Activated CD4-positive, alpha-beta T cell treated with anti-CD3 and anti-CD28 coated beads, Interleukin-2, amount 50 U/mL, for 4 hours (primary cell): Measurements from ENCODE around the gene MISP3.
A peak's percentile ranks its signal among the peaks of the same experiment; 100 is the strongest.

Experiments
- DNase-seq, 2 experiments: peaks; one replicate each; pipeline ENCODE4 v3.0.0-alpha.2; 2020

Gene MISP3

GRCh38 chr19:14054099-14054498 lies 18.5 kb upstream of the MISP3 start:
- no peak for DNase-seq

DNA sequence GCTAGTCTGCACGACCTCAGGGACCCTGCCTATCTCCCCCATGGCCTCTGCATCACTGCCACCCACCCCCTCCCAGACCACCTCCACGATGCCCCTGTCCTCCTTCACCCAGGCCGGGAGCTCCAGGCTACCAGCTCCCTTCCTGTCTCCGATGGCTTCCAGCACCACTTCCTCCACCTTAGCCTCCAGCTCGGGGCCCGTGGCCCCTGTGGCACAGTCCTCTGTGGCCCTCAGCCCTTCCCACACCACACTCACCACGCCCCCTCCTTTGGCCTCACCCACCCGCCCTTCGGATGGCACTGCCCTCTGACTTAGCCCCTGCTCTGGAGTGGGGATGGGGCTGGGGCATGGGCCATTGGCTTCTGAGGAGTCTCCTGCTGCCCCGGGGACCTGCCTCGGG lies 17.9 kb upstream of the MISP3 start:
- no peak for DNase-seq

- no peak for DNase-seq
Observed at GRCh38 chr19:14055396-14055795, 17.2 kb upstream of the MISP3 start.

DNA sequence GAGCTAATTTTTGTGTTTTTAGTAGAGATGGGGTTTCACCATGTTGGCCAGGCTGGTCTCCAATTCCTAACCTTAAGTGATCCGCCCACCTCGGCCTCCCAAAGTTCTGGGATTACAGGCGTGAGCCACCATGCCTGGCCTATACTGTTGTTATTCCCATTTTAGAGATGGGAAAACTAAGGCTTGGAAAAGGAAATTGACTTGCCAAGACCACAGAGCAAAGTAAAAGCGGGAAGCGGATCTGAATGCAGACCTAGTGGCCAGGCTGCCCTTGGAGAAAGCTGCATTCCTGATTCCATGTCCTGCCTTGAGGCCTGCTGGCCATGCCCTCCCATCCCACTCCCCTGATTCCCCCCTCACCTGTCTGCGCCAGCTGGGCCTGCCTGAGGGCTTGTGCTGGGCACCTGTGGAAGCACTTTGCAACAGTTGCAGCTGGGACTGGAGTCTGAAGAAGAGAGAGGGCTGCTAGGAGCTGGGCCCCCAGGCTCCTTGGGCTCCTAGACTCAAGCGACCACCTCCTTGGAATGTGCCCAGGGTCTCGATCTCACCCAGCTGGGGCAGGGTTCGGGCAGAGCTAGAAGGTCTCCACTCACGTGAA lies 16.4 kb upstream of the MISP3 start:
- no peak for DNase-seq

DNA sequence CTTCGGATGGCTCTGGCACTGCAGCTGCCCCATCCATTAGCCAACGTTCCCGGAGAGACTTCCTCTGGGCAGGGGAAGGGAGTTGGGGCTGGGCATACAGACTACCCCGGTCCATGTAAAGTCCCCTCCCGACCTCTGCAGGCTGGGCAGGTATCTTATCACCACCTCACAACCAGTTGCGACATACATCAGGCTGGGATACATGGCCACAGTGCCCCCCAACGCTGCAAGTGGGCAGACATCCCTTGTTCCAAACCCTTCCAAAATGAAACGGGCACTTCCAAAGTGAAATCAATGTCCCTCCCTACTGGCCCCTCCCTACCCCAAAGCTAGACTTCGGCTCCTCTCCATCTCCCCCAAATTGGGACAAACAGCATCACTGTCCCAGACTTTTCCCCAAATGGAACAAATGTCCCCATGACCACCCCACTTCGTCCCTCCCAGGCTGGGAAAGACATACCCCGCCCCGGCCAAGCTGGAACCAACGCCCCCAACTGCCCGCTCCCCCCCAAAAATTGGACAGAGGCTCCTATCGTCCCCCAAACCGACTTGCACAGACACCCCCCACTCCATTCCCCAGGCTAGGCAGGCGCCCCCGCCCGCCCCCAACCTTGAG lies 15.7 kb upstream of the MISP3 start:
- DNase-seq: no peak

DNA sequence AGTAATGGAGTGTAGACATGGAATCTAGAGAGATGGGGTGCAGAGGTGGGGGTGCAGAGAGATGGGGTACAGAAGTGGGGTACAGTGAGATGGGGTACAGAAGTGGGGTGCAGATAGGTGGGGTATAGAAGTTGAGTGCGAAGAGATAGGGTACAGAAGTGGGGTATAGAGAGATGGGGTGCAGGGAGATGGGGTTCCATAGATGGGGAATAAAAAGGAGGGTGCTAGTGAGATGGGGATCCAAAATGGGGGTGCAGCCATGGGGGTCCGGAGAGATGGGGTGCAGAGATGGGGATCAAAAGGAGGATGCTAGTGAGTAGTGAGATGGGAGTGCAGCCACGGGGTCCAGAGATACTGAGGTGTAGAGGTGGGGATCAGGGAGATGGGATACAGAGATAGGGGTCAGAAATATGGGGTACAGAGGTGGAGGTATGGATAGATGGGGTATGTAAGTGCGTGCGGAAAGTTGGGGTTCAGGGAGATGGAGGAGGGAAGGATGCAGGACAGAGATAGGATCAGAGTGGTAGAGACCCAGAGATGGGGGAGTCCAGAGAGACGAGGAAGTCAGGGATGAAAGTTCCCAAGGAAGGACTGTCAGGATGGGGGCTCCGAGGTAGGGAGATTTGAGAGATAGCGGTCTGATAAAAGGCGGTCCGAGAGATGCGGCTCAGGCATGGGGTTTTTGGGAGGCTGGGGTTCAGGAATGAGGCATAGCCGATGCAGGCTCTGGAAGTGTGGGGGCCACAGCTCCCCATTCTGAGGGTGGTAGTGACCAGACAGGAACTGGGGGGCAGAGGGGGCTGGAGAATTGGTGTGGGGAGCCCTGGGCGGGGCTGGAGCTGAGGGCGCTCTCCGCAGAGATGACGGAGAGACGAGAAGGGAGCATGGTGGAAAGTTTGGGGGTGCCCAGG lies 14.1 kb upstream of the MISP3 start:
- no peak for DNase-seq

DNA sequence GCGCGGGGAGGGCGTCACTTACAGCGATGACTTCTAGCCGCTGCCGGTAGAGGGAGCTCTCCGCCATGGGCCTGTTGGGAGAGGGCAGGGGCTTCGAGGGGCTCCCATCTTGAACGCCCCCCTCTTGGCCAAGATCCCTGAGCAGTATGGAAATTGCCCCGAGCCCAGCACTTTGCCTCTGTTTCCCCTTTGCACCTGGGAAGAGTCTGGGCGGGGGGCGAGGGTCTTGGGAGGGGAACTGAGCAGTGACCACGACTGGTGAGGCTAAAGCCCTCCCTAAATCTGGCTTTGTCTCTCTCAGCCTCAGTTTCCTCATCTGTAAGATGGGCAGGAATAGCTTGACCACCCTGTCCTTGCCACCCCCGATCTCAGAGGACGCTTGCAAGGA lies 13.5 kb upstream of the MISP3 start:
- DNase-seq: peak; percentile 43 to 50

GRCh38 chr19:14059652-14060155 lies 12.9 kb upstream of the MISP3 start:
- DNase-seq: no peak

DNA sequence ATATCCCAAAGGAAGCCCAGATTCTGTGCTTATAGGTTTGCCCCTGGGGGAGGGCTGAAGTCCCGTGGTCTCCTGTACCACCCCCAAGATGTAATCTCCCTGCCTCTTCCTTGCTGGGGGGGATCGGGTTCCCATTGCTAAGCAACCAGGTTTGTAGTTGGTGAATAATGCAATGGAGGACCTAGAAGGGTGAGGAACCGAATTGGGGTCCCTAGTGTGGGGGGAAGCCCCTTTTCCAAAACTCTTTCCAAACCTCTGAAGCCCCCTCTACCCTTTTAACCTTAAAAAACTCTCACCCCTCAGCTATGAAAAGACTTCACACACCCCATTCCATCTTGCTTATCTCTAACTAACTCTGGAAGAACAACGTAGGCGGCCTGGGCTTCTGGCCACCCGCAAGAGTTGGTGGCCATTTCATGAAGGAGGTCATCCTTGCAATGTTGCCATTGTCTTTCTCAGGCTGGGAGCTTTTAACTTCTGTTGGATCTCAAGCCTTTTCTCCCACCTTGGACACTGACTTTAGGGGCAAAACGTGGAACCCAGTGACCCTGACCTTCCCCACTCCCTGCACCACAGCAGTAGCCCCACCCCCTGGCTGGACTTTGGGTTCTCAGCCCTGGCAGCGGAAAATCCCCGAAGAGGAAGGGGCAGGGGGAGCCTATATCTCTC lies 11.4 kb upstream of the MISP3 start:
- no peak for DNase-seq

DNA sequence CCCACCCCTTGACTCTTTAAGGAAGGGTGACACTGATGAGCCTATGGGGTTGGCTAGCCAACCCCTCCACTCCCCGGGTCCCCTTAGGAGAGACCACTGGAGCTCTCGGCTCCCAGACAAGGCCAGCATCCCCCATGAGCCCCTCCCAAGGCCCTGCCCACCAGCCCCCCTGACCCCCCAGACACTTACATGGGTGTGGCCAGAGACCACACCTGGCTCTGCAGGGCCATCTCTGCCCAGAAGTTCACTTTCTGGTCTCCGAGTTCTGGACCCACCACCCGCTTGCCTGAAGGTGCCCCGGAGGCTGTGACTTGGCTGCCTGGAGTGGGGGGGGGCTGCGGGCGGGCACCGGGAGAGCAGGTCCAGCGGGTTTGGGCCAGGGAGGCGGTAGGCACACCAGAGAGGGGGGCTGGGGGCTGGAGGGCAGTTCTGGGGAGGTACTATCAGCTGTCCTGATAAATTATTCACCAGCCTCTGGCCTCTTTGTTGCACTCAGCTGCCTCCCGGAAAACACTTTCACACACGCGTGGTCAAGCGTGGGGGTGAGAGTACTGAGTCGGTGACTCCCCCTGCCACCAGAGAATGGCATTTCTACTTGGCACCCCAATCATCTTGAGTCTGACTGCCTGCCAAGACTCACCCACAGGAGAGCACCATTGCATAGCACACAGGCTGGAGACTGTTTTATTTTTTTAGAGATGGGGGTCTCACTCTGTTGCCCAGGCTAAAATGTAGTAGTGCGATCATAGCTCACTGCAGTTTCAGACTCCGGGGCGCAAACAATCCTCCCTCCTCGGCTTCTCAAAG lies 10.6 kb upstream of the MISP3 start, which contains the start of gene PALM3:
TSS of gene PALM3 (minus strand) at position 326 of the 807 bp plus-strand sequence. CDS start at position 230, 96 bp downstream.
- DNase-seq: no peak

DNA sequence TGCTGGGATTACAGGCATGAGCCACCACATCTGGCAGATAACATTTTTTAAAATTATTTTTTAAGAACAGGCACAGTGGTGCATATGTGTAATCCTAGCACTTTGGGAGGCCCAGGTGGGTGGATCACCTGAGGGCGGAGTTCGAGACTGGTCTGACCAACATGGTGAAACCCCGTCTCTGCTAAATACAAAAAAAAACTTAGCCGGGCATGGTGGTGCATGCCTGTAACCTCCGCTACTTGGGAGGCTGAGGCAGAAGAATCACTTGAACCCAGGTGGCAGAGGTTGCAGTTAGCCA lies 10.1 kb upstream of the MISP3 start:
- DNase-seq: no peak

GRCh38 chr19:14063105-14063504 lies 9.5 kb upstream of the MISP3 start:
- no peak for DNase-seq

DNA sequence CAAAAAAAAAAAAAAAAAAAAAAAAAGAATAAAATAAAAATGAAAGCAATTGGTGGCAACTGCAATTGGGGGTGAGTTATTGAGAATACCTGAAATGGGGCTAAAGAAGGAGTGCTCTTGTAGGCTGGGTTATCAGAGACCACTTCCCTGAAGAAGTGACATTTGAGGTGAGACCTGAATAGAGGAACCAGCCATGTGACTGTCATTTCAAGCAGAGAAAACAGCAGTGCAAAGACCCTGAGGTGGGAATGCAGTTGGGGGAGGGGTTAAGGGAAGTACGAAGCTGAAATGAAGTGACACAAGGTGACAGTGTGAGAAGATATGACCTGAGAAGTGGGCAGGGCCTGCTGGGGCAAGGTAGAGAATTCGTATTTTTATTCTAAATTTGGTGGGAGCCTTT lies 6.5 kb upstream of the MISP3 start:
- DNase-seq: no peak

GRCh38 chr19:14070268-14071050 lies 2.1 kb upstream of the MISP3 start:
- no peak for DNase-seq

GRCh38 chr19:14073261-14073924 lies 807 bp downstream of the MISP3 start:
- DNase-seq: peak; percentile 57 to 64

- DNase-seq: peak in 1 of 2 experiments; percentile 26
Observed at GRCh38 chr19:14073925-14074838, 1.6 kb downstream of the MISP3 start.

DNA sequence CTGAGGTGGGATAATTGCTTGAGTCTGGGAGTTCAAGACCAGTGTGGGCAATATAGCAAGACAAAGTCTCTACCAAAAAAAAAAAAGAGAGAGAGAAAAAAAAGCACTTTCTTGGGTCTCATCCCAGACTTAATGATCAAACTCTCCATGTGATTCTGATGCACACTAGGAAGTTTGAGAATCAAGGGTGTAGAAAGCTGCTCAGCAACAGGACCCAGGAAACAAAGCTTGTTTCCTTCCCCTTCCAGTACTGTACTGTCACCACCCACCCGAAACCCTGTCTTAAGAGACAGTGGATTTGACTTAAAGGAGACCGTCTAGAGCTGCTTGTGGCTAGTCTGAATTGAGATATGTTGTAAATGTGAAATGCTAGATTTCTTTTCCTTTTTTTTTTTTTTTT lies 5.8 kb downstream of the MISP3 start:
- no peak for DNase-seq

- DNase-seq: peak; percentile 98
Observed at GRCh38 chr19:14080887-14081796, 8.6 kb downstream of the MISP3 start.
